Measurements from ENCODE around the gene EBF3. TPM values are rescaled to one million over a fixed set of nuclear protein-coding genes. Genes with fewer than 3 reads are reported as not detected.

Gene EBF3
- total RNA-seq, 3 donors from 2014 or later: not detected

- ATAC-seq: no peak
- H3K4me3 Mint-ChIP-seq: no peak overlapping the region
- no peaks in the 10 kb centered on the region for H3K36me3 Mint-ChIP-seq (ENCODE audit: insufficient read depth)
- peaks cover 6% of the 10 kb centered on the region for H3K27me3 Mint-ChIP-seq (ENCODE audit: low read depth)
- H3K4me1 Mint-ChIP-seq (ENCODE audit: low read depth): no peaks in the 10 kb centered on the region
- H3K9me3 Mint-ChIP-seq: no peaks in the 10 kb centered on the region
- DNase-seq: no peak
Measured at GRCh38 chr10:129937351-129937751, 26.7 kb downstream of the EBF3 start.

DNA sequence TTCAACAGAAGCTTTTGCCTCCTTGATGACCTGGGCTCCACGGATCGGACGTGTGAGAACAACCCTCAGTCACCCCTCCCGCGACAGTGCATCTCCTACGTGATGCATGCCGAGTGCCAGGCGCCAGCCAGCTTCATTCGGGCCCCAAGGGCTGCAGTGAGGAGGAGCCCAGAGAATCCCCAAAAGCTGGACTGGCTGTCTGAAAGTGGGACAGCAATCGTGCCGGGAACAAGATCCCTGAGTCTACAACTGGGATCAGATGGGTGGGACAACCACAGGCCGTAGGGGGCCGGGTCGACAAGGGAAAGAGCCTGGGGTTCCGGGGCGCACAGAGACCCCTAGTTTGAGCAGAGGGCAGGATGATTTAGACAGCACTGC is 27.2 kb downstream of the EBF3 start:
- Mint-ChIP-seq H3K27me3 (ENCODE audit: low read depth) (peaks cover 6% of the 10 kb centered on the region), H3K4me1 (ENCODE audit: low read depth) (no peaks in the 10 kb centered on the region), H3K9me3 (no peaks in the 10 kb centered on the region), H3K4me3 (no peak overlapping the region), H3K36me3 (ENCODE audit: insufficient read depth) (no peaks in the 10 kb centered on the region)
- DNase-seq: no peak
- no peak for ATAC-seq

GRCh38 chr10:129936266-129936922 is 27.7 kb downstream of the EBF3 start:
- H3K4me1 Mint-ChIP-seq (ENCODE audit: low read depth): no peaks in the 10 kb centered on the region
- ATAC-seq (no peak), DNase-seq (no peak)
- H3K9me3 Mint-ChIP-seq: no peaks in the 10 kb centered on the region
- H3K27me3 Mint-ChIP-seq (ENCODE audit: low read depth): peaks cover 6% of the 10 kb centered on the region
- H3K4me3 Mint-ChIP-seq: no peak overlapping the region
- H3K36me3 Mint-ChIP-seq (ENCODE audit: insufficient read depth): no peaks in the 10 kb centered on the region

- no peak for ATAC-seq
- peaks cover 6% of the 10 kb centered on the region for H3K27me3 Mint-ChIP-seq (ENCODE audit: low read depth)
- H3K4me3 Mint-ChIP-seq: no peak overlapping the region
- H3K9me3 Mint-ChIP-seq: no peaks in the 10 kb centered on the region
- DNase-seq: no peak
- no peaks in the 10 kb centered on the region for H3K36me3 Mint-ChIP-seq (ENCODE audit: insufficient read depth)
- H3K4me1 Mint-ChIP-seq (ENCODE audit: low read depth): no peaks in the 10 kb centered on the region
Measured at GRCh38 chr10:129935867-129936152, 28.3 kb downstream of the EBF3 start.

DNA sequence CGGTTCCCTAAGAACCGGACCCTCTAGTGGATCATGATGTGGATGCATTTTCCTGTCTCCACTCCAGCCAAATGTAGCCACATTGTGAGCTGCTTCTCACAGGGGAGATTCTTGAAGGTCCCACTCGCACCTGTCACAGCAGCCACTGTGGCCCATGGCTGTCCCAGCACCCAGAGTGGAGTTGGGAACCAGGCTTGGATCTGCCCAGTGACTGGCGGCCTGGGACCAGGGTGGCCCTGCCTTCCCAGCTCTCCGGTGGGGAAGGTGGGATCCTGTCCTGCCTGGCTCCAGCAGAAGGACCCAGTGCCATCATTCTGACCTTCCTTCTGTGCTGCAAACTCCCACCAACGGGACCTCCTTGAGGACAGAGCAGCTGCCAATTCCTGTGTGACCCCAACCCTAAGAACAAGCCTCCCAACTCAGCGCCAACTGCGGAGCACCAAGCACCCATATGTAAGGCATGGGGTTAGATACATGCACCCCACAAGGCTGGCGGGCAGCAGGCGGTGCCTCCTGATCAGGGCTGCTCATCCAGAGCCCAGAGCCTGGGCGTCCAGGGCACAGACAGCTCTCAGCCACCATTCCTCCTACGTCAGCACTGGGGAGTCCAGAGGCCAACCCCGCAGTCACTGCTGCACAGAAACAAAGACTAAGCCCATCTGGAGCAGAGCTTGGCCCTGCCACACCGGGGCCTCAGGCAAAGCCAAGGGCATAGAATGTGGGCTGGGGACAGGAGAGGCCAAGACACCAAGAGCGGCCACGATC is 28.8 kb downstream of the EBF3 start:
- ATAC-seq: no peak
- Mint-ChIP-seq H3K36me3 (ENCODE audit: insufficient read depth) (no peaks in the 10 kb centered on the region), H3K4me3 (no peak overlapping the region), H3K9me3 (no peaks in the 10 kb centered on the region), H3K27me3 (ENCODE audit: low read depth) (peaks cover 6% of the 10 kb centered on the region), H3K4me1 (ENCODE audit: low read depth) (no peaks in the 10 kb centered on the region)
- DNase-seq: no peak

GRCh38 chr10:129934196-129934925 is 29.7 kb downstream of the EBF3 start:
- no peak for DNase-seq
- peaks cover 3% of the 10 kb centered on the region for H3K27me3 Mint-ChIP-seq (ENCODE audit: low read depth)
- H3K4me3 Mint-ChIP-seq: no peak overlapping the region
- H3K4me1 Mint-ChIP-seq (ENCODE audit: low read depth): no peaks in the 10 kb centered on the region
- no peaks in the 10 kb centered on the region for H3K9me3 Mint-ChIP-seq
- no peak for ATAC-seq
- H3K36me3 Mint-ChIP-seq (ENCODE audit: insufficient read depth): no peaks in the 10 kb centered on the region

- no peak overlapping the region for H3K4me3 Mint-ChIP-seq
- no peaks in the 10 kb centered on the region for H3K27me3 Mint-ChIP-seq (ENCODE audit: low read depth)
- no peaks in the 10 kb centered on the region for H3K9me3 Mint-ChIP-seq
- H3K4me1 Mint-ChIP-seq (ENCODE audit: low read depth): no peaks in the 10 kb centered on the region
- DNase-seq (no peak), ATAC-seq (no peak)
- no peaks in the 10 kb centered on the region for H3K36me3 Mint-ChIP-seq (ENCODE audit: insufficient read depth)
Measured at GRCh38 chr10:129933456-129934092, 30.5 kb downstream of the EBF3 start.

DNA sequence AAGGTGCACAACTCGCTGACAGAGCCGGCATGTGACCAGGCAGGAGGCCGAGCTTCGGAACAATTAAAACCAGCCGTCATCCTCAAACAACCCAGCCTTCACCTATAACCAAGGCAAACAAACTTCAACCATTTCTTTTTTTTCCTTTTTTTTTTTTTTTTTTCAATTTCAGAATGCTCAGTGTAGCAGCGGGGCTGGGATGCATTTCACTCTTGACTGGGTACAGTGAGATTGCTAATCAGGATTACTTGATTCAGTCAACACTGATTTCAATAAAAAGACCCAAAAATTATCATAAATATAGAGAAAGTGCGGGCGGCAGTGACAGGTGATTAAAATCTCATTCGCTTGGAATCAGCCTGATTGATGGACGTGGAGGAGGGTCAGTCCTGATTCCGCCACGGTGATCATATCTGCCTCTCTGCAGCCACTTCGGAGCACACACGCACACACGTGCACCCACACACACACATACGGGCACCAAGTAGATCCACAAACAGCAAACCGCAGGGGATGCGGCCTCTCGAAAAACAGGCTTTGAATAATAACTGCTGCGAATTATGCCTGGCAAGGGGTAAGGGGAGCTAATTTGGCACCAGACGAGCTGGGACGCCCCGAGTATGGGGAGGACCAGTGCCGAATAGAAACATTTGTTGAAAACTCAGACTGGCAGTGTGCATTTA is 31.2 kb downstream of the EBF3 start:
- no peak for ATAC-seq

GRCh38 chr10:129932182-129932581 is 31.9 kb downstream of the EBF3 start:
- ATAC-seq (no peak), DNase-seq (no peak)
- no peaks in the 10 kb centered on the region for H3K27me3 Mint-ChIP-seq (ENCODE audit: low read depth)
- no peak overlapping the region for H3K4me3 Mint-ChIP-seq
- no peaks in the 10 kb centered on the region for H3K4me1 Mint-ChIP-seq (ENCODE audit: low read depth)
- no peaks in the 10 kb centered on the region for H3K36me3 Mint-ChIP-seq (ENCODE audit: insufficient read depth)
- H3K9me3 Mint-ChIP-seq: no peaks in the 10 kb centered on the region

More for the DNA sequence above, 31.2 kb downstream of the EBF3 start:
- no peak for DNase-seq
- H3K9me3 Mint-ChIP-seq: no peaks in the 10 kb centered on the region
- H3K4me3 Mint-ChIP-seq: no peak overlapping the region
- no peaks in the 10 kb centered on the region for H3K4me1 Mint-ChIP-seq (ENCODE audit: low read depth)
- H3K27me3 Mint-ChIP-seq (ENCODE audit: low read depth): no peaks in the 10 kb centered on the region
- H3K36me3 Mint-ChIP-seq (ENCODE audit: insufficient read depth): no peaks in the 10 kb centered on the region

GRCh38 chr10:129929343-129930292 is 34.5 kb downstream of the EBF3 start:
- no peaks in the 10 kb centered on the region for H3K4me1 Mint-ChIP-seq (ENCODE audit: low read depth)
- no peak for ATAC-seq
- H3K9me3 Mint-ChIP-seq: no peaks in the 10 kb centered on the region
- no peak for DNase-seq
- H3K4me3 Mint-ChIP-seq: no peak overlapping the region
- H3K36me3 Mint-ChIP-seq (ENCODE audit: insufficient read depth): no peaks in the 10 kb centered on the region
- H3K27me3 Mint-ChIP-seq (ENCODE audit: low read depth): no peaks in the 10 kb centered on the region

DNA sequence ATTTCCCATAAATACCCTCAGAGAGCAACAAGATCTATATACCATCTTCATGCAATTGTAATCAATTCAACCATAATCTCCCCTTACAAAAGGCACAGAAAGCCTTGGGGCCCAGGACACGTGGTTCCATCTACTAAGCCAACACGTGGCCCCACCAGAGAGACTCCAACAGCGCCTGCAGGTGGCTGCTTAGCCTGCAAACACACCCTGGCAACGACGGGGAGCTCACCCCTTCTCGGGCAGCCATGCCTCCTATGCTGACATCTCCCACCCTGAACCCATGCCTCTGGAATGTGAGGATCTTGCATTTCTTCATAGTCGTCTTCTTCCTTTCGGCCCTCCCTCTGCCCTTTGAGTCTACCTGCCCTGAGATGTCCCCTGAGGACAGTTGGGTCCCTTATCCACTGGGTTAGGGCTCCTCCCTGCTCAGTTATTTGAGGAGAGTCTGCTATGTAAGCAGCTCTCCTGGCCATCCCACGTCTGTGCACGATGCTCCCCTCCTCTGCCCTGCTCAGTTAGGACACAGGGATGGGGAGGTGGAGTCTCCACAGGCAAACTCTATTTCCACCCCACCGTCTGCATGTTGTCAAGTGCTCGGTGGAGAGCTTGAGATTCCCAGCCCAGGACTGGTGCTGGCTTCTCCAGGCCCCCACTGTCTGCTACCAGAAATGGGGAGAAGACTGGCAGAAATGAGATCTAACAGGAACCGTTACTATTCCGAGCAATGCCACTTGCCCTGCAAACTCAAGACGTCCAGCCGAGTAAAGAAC is 36.5 kb downstream of the EBF3 start:
- H3K4me1 Mint-ChIP-seq (ENCODE audit: low read depth): no peaks in the 10 kb centered on the region
- H3K4me3 Mint-ChIP-seq: no peak overlapping the region
- DNase-seq: no peak
- no peak for ATAC-seq
- no peaks in the 10 kb centered on the region for H3K9me3 Mint-ChIP-seq
- peaks cover 2% of the 10 kb centered on the region for H3K27me3 Mint-ChIP-seq (ENCODE audit: low read depth)
- no peaks in the 10 kb centered on the region for H3K36me3 Mint-ChIP-seq (ENCODE audit: insufficient read depth)

GRCh38 chr10:129926066-129927055 is 37.7 kb downstream of the EBF3 start:
- Mint-ChIP-seq H3K4me1 (ENCODE audit: low read depth) (no peaks in the 10 kb centered on the region), H3K9me3 (no peaks in the 10 kb centered on the region)

More at GRCh38 chr10:129926066-129927055, 37.7 kb downstream of the EBF3 start:
- H3K4me3 Mint-ChIP-seq: no peak overlapping the region
- H3K36me3 Mint-ChIP-seq (ENCODE audit: insufficient read depth): no peaks in the 10 kb centered on the region
- no peak for DNase-seq
- no peak for ATAC-seq
- peaks cover 2% of the 10 kb centered on the region for H3K27me3 Mint-ChIP-seq (ENCODE audit: low read depth)
